T-helper 1 cell treated with Interleukin-12 subunit alpha and Interleukin-12 subunit beta and Interleukin-4 antibody, amounts not matched to agents 30 ng/mL and 1 ng/mL, for 36 hours (primary cell): Measurements from ENCODE around the gene RPL32. TPM values are rescaled to one million over a fixed set of nuclear protein-coding genes. Genes with fewer than 3 reads are reported as not detected.

Experiments used
- intact Hi-C: fragments of 100-400 bp; cut with micrococcal nuclease; formaldehyde crosslinking; loops from one replicate; pipeline ENCODE4 v1.15.1; 2024
- total RNA-seq: library from RNA; stranded (reverse); gene quantifications from 2 replicates; pipeline ENCODE4 v1.2.3, GENCODE V29; 2022

Gene RPL32
- total RNA-seq, 1 donor from 2014 or later = 1,560 TPM

GRCh38 chr3:12810013-12810780 is 31.2 kb downstream of the RPL32 start:
- intact Hi-C loops = loop anchor here (1.0 kb wide), 9 partner anchors 31 to 669 kb away; partner anchors contain the start of genes RAF1, RPL32 and TSEN2

DNA sequence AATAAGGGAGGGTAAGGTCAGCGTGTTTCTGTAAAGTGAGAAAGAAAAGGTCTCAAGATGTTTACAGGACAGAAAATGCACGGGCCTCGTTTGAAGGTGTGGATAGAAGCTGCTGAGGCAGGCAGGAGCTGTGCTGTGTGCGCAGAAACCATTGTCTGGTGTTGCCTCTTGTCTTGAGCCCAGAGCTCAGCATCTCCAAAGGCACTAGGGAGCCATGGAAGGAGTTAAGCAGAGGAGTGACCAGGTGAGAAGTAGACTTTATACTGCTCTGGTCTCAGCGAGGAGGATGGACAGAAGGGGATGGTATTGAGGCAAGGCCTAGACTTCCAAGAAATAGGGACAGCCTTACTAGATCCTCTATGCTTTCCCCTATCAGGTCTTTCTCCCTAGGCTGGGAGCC is 31.9 kb downstream of the RPL32 start:
- intact Hi-C loops = no loop called here

GRCh38 chr3:12809001-12809400 is 32.4 kb downstream of the RPL32 start:
- intact Hi-C loops = no loop called here

DNA sequence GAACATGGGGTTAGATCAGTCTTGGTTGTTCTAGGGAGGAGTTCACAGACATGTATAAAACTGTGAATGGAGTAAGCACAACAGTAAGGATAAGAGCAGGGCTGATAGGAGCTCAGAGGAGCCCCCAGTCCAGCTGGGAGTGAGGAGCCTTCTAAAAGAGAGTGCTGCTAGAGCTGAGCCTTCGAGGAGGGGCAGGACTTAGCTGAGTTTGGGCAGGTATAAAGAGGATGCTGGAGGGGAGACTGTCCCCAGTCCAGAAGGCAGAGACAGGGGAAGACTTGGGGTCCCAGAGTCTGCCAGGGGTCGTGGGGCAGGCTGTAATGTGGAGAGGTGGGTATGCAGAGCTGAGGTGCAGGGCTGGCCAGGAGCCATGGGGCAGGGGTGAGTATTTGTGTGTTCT is 32.8 kb downstream of the RPL32 start:
- intact Hi-C loops = no loop called here

GRCh38 chr3:12807601-12808359 is 33.6 kb downstream of the RPL32 start:
- intact Hi-C loops = no loop called here

GRCh38 chr3:12807066-12807465 is 34.3 kb downstream of the RPL32 start:
- intact Hi-C loops = no loop called here

GRCh38 chr3:12803371-12803770 is 38.0 kb downstream of the RPL32 start:
- intact Hi-C loops = no loop called here

DNA sequence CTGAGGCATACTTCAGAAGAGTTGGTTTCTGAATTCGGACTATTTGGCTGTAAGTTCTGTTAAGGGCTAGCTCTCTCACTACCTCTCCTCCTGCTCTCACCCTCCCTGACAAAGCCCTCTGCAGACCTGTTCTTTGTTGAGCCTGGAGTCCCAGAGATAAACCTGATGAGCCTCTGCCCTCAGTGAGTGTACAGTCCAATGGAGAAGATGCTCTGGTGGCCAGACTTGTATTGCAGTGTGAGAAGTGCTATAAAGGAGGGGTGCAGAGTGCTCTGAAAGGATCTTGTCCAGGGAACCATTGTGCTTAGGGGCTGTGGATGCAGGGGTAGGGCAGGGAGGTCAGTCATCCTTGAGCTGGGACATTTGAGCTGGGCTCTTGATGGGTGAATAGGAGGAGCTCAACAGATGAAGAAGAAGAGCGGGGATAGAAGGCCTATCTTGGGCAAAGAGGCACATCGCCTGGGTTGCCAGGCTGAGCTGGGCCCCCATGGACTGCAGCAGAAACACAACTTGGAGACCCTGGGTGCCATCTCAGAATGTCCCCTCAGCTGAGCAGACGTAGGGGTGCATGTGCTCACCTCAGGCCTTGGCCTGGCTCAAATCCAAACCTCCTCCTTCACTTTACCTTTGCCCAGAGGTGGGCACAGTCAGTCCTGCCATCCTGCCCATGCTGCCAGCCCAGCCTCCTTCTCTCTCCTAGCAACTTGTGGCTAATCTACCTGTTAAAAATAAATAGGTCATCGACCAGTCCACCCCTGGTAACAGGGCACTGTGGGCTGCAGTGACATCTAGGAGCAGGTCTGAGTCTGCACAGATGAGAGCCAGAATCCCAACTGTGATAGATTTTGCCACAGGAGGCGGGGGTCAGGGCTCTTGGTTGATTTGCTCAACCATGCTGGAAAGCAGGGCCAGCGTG is 41.6 kb downstream of the RPL32 start:
- intact Hi-C loops = no loop called here

GRCh38 chr3:12798559-12799179 is 42.7 kb downstream of the RPL32 start:
- intact Hi-C loops = no loop called here

DNA sequence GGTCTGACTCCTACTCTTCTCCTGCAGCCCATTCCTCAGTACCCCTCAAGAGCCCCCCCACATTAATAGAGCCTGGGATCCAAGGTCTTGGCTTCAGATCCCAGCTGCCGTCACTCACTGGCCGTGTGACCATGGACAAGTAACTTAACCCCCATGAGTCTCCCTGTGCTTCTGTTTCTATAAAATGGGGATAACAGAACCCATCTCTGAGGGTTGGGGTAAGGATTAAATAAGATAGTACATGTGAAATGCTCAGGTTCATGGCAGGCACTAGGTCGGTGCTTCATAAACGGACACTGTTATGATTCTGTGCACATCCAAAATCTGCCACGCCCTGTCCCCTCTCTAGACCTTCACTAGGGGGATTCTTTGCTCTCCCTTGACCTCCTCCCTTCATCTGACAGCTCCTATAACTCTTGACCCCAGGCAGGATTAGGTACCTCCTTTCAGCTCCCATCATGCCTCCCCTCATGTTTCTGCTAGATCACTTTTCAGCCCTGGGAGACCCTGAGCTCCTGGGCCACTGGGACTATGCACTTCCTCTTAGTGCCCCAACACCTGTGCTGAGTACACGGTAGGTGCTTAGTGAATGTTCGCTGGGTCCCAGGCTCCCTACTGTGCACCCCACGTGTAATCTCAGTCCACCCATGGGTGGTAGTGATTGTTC is 43.3 kb downstream of the RPL32 start:
- intact Hi-C loops = no loop called here

GRCh38 chr3:12797124-12797891 is 44.1 kb downstream of the RPL32 start:
- intact Hi-C loops = no loop called here

DNA sequence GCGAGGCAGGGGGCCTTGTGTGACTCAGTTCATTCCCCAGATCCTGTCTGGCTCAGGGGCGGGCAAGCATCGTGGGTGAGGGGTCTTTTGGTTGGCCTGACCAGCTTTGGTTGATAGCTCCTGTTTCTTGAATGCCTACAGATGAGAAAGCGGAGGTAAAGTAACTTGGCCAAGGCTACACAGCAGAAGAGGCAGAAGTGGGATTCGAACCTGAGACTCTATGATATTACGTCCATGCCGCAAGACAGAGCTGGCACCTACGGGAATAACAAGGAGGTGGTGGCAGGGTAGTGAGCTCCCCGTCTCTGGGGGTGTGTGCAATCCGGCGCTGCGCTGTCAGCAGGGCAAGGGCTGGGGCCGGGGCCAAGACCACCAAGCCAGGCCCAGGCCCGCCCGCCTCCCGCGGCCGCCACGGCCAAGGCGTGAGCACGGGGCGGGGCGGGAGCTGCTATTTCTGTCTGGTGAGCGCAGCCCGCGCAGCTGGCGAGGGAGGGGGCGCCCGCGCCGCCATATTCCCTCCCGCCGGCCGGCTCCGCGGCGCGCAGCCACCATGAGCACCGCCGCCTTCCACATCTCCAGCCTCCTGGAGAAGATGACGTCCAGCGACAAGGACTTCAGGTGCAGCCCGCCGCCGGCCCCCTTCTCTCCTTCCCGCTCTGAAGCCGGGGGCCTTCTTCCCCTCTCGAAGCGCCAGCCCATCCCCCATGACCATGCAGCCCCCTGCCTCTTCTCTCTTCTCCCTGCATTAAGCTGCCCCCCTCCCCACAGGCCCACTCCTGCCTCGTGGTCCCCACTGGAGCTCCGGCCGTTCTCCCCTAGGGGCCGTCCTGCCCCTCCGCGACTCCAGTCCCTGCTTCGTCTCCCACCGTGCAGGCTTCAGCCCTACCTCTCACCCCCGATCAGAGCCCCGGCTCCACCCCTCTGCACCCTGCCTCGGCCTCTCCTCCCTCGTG is 44.9 kb downstream of the RPL32 start, which contains the start of gene CAND2:
CAND2 (plus strand) TSS at position 510 of the 953 bp plus-strand sequence; CDS start at position 551, 41 bp downstream.
- intact Hi-C loops = no loop called here

DNA sequence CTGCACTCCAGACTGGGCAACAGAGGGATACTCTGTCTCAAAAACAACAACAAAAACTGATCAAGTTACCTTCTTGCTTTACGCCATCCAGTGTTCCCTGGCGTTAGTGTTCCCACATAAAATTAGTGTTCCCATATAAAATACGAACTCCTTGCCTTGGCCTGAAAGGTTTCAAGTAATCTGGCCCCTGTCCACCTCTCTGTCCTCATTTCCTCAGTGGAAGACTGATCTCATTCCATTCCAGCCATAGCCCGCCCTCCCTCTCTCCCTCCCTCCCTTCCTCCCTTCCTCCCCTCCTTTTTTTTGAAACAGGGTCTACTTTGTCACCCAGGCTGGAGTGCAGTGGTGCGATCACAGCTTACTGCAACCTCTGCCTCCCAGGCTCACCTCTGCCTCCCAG is 47.7 kb downstream of the RPL32 start:
- intact Hi-C loops = no loop called here

GRCh38 chr3:12791430-12791829 is 49.9 kb downstream of the RPL32 start:
- intact Hi-C loops = no loop called here

GRCh38 chr3:12787967-12788690 is 53.2 kb downstream of the RPL32 start:
- intact Hi-C loops = loop anchor here (1.0 to 2.0 kb wide), 2 partner anchors 53 to 104 kb away; partner anchors contain the start of gene RPL32

- intact Hi-C loops = loop anchor here (1.0 to 2.0 kb wide), 2 partner anchors 53 to 105 kb away; partner anchors contain the start of gene RPL32
Observed at GRCh38 chr3:12787346-12787745, 54.0 kb downstream of the RPL32 start.

- intact Hi-C loops = no loop called here
Observed at GRCh38 chr3:12785096-12785495, 56.3 kb downstream of the RPL32 start.
